ENCODE data around the gene TMPRSS11E.
"Not testable (repeated sequence)": the region's sequence is repeated elsewhere in the genome, so short reads cannot be mapped to it uniquely, and the experiment has no call there.

The TMPRSS11E gene, protein sequence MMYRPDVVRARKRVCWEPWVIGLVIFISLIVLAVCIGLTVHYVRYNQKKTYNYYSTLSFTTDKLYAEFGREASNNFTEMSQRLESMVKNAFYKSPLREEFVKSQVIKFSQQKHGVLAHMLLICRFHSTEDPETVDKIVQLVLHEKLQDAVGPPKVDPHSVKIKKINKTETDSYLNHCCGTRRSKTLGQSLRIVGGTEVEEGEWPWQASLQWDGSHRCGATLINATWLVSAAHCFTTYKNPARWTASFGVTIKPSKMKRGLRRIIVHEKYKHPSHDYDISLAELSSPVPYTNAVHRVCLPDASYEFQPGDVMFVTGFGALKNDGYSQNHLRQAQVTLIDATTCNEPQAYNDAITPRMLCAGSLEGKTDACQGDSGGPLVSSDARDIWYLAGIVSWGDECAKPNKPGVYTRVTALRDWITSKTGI

DNA sequence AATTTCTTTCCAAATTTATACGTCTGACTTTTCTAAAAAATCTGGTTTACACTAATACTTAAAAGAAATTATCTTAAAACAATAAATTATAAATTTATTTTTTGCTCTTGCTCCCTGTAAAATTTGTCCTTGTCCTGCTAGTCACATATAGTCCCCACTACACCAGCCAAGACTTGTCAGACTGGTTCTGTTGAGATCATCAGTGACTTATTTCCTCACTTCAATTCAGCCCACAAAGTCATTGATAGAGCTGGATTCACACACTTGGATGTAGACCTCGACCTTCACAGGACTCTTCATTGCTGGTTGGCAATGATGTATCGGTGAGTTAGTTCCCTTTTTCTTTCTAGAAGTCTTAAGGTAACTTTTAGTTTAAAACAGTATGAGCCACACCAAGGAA, at the start of gene TMPRSS11E:
Gene TMPRSS11E (plus strand): TSS at position 263 of the 400 bp plus-strand sequence. CDS start 50 bp downstream, at position 313.
- FAIRE-seq = no peak

DNA sequence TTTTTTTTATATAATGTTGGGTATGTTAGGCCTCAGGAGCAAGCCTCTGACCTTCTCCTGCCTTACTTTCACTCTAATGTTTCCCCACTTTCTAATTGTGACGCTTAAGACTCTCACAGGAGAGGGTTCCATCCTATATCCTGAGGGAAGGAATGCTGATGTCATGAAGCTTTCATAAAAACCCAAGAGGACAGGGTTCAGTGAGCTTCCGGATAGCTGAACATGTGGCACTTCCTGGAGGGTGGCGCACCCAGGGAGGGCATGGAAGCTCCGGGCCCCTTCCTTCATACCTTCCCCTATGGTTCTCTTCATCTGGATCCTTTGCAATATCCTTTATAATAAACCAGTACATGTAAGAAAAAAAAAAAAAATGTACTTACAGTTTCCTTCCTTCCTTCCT, 48.0 kb upstream of the TMPRSS11E start:
- FAIRE-seq = no peak

DNA sequence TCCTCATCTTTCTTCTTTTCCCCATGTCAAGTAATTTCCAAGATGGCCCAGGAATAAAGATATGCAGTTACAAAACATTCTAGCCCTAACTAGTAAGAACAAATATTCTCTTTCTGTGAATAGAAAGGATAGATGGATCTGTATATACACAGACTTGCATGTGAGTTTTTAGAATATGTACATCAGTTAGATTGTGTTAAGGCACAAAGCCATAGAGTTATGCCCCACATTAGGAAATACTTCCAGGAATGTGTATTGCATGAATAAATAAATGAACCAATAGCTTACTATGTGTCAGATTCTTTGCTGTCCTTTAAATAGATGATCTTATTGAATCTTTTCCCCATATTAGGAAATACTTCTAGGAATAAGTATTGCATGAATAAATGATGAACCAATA, 46.0 kb upstream of the TMPRSS11E start:
- no peak for FAIRE-seq

GRCh38 chr4:68404153-68404552, 43.1 kb upstream of the TMPRSS11E start:
- FAIRE-seq = no peak

GRCh38 chr4:68405718-68406478, 41.4 kb upstream of the TMPRSS11E start:
- FAIRE-seq = not testable (repeated sequence)

DNA sequence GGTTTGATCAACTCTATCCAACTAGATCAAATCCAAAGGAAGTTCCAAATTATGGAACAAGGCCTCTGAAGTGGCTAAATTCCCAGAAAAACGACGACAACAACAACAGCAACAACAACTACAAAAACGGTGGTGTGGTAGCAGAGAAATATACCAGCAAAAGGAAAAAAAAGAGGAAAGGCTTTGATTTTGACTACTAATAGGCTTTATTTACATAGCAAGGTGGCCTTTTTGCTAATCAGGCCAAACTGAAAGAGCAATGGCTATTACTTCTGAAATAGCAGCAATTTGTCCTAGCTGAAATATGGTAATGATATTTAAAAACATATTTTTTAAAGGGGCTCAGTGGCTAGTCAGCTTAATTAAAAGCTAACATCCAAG, 40.8 kb upstream of the TMPRSS11E start:
- FAIRE-seq = no peak

DNA sequence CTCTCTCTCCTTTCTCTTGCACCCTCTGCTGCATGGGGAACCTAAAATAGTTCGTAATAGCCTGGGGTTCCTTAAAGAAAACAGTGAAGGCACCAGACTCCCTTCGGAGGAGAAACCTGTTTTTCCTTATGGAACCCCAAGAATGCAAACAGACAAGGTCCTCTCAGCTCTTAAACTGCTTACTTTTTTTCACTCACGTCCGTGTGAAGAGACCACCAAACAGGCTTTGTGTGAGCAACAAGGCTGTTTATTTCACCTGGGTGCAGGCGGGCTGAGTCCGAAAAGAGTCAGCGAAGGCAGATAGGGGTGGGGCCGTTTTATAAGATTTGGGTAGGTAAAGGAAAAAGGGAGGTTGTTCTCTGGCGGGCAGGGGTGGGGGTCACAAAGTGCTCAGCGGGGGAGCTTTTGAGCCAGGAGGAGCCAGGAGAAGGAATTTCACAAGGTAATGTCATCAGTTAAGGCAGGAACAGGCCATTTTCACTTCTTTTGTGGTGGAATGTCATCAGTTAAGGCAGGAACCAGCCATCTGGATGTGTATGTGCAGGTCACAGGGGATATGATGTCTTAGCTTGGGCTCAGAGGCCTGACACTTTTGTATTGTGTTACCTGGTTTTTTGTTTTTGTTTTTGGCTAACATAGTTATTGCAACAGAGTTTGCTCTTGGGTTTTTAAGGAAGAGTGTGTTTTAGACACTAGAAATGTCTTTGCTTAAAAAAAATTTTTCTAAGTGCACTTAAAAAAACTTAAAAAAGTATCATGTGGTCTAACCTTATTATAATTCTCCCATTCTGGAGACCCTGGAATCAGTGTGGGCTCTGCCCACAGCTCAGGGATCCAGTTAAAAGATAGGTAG, 40.0 kb upstream of the TMPRSS11E start:
- not testable (repeated sequence) for FAIRE-seq

DNA sequence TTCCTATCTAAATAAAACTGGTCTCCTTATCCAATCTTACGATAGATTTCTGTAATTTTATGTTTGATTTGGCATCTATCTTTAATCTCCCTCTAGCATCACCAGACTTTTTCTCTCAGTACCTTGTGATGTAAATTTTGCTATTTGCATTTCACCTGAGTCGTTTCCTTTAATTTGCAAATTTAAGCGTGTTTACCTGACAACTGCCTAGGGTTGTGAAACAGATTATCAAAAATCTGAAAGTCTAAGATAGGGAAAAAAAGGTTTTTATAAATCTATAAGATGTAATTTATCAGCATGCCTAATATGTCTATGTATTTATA, 39.4 kb upstream of the TMPRSS11E start:
- no peak for FAIRE-seq

- FAIRE-seq = no peak
Observed at GRCh38 chr4:68410149-68410548, 37.1 kb upstream of the TMPRSS11E start.

DNA sequence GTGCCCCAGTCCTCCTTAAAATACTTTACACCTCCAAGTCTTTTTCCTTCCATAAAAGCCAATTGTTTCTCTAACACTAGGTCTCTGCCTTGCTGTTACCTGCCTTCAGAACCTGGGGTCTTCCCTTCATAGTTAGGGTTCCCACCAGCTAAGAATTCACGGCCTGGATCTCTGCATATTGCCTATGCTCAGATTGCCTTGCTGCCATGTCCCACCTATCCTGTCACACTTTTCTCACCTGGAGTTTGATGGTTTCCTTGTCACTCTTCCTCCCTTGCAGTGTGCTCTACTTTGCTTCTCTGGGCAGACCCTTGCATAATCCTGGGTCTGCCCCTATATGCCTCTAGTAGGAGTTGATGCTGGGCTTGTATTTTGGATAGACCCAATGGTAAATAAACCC, 36.6 kb upstream of the TMPRSS11E start:
- no peak for FAIRE-seq

GRCh38 chr4:68412031-68412430, 35.2 kb upstream of the TMPRSS11E start:
- not testable (repeated sequence) for FAIRE-seq

DNA sequence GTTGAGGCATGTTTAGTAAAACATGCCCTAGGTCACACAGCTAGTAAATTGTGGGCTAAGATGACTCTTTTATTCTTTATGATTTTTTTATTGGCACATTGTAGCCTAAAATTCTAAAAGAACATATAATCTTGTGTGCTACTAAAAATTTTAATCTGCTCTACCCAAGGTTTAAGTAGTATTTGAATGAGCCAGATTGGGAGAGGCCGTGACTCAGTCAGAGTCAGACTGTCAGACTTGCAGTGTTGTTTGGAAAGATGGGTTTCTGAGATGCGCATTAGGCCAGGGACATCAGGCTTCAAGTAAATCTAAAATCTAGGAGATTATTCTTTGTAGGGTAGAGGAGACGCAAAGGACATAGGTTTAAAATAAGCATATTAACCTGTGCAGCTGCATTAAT, 30.7 kb upstream of the TMPRSS11E start:
- FAIRE-seq = no peak

DNA sequence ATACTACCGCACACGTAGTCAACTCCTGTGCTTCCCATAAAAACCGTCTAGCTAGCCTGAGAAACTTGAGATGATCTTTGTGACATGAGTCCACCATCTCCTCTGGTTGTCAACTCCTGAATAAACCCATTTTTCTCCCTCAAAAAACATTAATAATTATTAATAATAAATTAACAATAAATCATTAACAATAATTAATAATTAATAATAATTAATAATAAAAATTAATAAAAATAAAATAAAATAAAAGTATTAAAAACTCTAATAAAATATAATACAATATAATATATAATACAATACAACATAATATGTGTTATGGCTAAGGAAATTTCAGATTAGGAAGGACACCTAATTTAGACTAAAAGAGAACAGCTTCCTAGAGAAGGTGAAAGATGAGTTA, 20.7 kb upstream of the TMPRSS11E start:
- FAIRE-seq = peak; percentile 85

DNA sequence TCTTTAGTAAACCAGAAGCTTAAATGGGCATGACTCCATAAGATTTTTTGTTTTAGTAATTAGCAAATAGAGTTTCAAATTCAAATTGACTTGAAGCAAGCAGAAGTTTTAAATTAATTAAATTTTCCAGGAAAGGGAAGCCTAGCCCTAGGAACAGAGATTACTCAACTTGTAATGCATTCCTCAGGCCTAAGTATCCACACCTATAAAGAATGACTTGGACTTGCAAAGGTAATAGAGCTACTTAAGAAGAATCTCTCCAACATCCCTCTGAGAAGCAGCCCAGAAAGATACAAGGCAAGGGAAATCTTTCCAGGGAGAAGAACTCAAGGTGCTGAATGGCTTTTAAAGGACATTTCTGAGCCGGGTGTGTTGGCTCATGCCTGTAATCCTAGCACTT, 16.9 kb upstream of the TMPRSS11E start:
- FAIRE-seq = no peak

GRCh38 chr4:68432320-68432719, 14.9 kb upstream of the TMPRSS11E start:
- no peak for FAIRE-seq

DNA sequence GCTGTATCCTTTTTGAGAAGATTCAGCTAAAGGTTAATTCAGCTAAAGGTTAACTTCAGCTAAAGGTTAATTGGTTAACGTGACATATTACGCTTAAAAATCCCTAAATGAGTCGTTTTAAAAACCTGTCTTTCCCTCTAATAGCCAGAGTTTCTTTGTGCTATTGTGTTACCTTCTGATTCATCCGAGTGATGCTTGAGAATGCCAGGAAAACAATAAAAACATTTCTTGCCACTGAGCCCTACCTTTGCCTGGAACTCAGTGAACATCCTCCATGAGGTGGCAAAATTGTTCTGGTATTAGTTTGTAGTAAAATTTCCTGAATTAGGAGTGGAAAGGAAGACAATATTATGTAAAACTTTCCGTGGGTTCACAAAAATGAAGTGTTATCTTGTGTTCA, 13.7 kb upstream of the TMPRSS11E start:
- no peak for FAIRE-seq

DNA sequence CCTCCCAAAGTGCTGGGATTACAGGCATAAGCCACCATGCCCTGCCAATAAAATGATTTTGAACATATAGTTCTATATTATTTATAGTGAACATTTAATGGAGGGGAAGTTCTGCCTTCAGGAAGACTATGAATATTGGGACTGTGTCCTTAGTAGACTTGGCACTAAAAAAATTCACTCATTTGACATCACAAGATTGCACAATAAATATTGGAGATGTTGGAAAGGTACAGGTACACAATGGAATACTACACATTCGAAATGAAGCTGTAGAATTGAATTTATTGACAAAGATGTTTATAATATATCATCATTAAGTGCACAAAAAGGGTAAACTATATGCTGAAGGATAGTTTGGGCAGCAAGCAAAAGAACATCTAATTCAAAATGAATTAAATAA, 13.0 kb upstream of the TMPRSS11E start:
- no peak for FAIRE-seq

DNA sequence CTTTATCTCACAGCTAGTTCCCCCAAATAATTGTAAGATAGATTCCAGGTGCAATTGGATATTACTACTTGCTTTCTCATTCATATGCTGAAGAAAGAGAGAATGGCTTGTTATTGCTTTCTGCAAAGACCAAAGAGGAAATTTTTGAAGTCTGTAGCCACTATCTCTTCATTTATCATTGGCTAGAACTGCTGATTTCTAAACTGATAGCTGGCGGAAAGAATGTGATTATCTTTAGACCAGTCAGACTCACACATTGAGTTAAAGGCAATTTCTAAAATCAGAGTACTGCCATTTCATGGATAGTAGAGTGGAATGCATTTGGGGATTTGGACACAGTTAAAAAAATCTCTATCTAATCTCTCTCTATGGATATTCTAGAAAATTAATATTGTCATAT, 12.4 kb upstream of the TMPRSS11E start:
- FAIRE-seq = no peak

GRCh38 chr4:68445111-68445510, 2.2 kb upstream of the TMPRSS11E start:
- FAIRE-seq = no peak

GRCh38 chr4:68451246-68452211, 4.3 kb downstream of the TMPRSS11E start:
- no peak for FAIRE-seq

- FAIRE-seq = no peak
Observed at GRCh38 chr4:68460085-68460484, 12.8 kb downstream of the TMPRSS11E start.

GRCh38 chr4:68461790-68462189, 14.5 kb downstream of the TMPRSS11E start:
- no peak for FAIRE-seq
